ENCODE data around the gene FUOM.

- TF ChIP-seq KAT7 (CRISPR knock-in tag; IDR thresholded peaks at IDR 0.05; ENCODE audit: borderline replicate concordance) (no peak), CTCF (IDR thresholded peaks at IDR 0.05) (no peak)
These were observed 20.0 kb upstream of the FUOM start for GRCh38 chr10:133377818-133378250.

Measured in WTC11 (cell line).